ENCODE data around the gene KRAS.
"Not testable (repeated sequence)": the region's sequence is repeated elsewhere in the genome, so short reads cannot be mapped to it uniquely, and the experiment has no call there.

Gene KRAS

DNA sequence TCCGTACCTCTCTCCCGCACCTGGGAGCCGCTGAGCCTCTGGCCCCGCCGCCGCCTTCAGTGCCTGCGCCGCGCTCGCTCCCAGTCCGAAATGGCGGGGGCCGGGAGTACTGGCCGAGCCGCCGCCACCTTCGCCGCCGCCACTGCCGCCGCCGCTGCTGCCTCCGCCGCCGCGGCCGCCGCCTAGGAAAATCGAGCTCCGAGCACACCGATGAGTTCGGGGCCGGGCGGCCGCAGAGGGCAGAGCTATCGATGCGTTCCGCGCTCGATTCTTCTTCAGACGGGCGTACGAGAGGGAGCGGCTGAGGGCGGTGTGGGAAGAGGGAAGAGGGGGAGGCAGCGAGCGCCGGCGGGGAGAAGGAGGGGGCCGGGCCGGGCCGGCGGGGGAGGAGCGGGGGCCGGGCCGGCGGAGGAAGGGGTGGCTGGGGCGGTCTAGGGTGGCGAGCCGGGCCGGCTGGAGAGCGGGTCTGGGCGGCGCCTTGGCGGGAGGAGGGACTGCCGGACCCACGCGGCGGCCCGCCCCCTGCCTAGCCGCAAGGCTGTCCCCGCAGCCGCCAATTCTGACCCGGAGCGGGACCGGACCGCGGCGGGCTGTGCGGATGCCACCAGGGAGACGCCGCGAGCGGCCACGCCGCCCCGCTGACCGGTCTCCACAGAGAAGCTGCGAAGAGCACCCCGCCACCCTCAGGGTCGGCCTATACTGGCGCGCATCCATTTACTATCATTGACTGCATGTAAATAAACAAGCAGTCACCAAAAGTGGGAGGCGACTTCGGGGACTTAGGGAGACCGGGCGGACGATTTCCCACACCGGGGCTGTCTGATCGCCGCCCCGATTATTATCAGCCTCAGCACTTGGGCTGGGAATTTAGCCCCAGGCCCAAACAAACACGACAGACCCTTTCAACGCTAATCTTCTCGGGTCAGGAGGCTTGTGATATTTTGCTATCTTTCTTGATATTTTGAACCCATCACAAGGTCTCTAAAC lies at the start of gene KRAS:
TSS of gene KRAS (minus strand) at position 186 of the 987 bp plus-strand sequence.
- Mint-ChIP-seq H3K27ac (ENCODE audit: low read depth) (peak within 1 kb of the TSS; percentile 94), H3K4me1 (peaks cover 28% of the 10 kb centered on the region), H3K9me3 (no peaks in the 10 kb centered on the region), H3K4me3 (peak within 1 kb of the TSS; percentile 87), H3K27me3 (no peaks in the 10 kb centered on the region), H3K36me3 (ENCODE audit: insufficient read depth) (peaks cover 17% of the 10 kb centered on the region)
- ATAC-seq (replicated peaks; ENCODE audit: extremely low read depth, poor library complexity, severe bottlenecking) (peak; percentile 92), DNase-seq (ENCODE audit: low spot score in 2 of 2) (peak; percentile 82 to 85)

DNA sequence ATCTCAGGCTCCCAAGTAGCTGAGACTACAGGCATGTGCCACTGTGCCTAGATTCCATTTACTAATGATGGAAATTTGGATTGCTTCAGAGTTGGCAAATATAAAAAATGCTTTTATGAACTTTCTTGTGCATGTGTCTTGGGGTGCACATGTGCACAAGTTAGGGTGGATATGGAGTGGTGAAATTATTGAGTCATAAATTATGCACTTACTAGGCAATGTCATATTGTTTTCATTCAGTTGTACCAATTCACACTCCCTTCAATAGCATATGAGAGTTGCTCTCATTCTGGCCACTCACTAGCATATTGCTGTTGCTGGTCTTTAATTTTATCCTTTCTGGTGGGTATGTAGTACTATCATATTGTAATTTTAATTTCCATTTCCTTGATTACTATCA lies 45.7 kb upstream of the KRAS start:
- no peak overlapping the region for H3K4me3 Mint-ChIP-seq
- no peak overlapping the region for H3K27ac Mint-ChIP-seq (ENCODE audit: low read depth)
- no peaks in the 10 kb centered on the region for H3K27me3 Mint-ChIP-seq
- H3K9me3 Mint-ChIP-seq = no peaks in the 10 kb centered on the region
- no peaks in the 10 kb centered on the region for H3K4me1 Mint-ChIP-seq
- ATAC-seq (replicated peaks; ENCODE audit: extremely low read depth, poor library complexity, severe bottlenecking) (no peak), DNase-seq (ENCODE audit: low spot score in 2 of 2) (no peak)
- no peaks in the 10 kb centered on the region for H3K36me3 Mint-ChIP-seq (ENCODE audit: insufficient read depth)

DNA sequence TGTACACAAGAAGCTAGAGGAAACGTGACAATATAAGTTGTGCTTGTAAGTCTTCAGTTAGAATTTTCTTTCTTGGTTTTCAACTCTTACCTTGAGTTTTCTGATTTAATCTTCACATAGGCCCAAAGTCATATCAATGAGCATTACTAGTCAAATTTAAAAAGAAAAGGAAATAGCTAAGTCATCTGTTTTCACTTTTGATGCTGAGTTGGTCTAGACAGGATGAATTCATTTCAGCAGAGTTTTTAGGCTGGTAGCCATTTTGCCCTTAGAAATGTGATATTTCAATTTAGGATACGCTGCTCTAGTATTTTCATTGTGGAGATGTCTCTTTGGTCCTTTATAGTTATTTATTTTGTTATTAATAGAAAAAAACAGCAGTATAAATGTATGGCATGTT lies 44.6 kb upstream of the KRAS start:
- no peaks in the 10 kb centered on the region for H3K4me1 Mint-ChIP-seq
- H3K27ac Mint-ChIP-seq (ENCODE audit: low read depth) = no peak overlapping the region
- H3K27me3 Mint-ChIP-seq = no peaks in the 10 kb centered on the region
- ATAC-seq (replicated peaks; ENCODE audit: extremely low read depth, poor library complexity, severe bottlenecking) (no peak), DNase-seq (ENCODE audit: low spot score in 2 of 2) (no peak)
- no peaks in the 10 kb centered on the region for H3K9me3 Mint-ChIP-seq
- no peak overlapping the region for H3K4me3 Mint-ChIP-seq
- H3K36me3 Mint-ChIP-seq (ENCODE audit: insufficient read depth) = no peaks in the 10 kb centered on the region

GRCh38 chr12:25293653-25294052 lies 42.9 kb upstream of the KRAS start:
- no peaks in the 10 kb centered on the region for H3K36me3 Mint-ChIP-seq (ENCODE audit: insufficient read depth)
- H3K4me1 Mint-ChIP-seq = no peaks in the 10 kb centered on the region
- H3K4me3 Mint-ChIP-seq = no peak overlapping the region
- H3K27me3 Mint-ChIP-seq = no peaks in the 10 kb centered on the region
- no peak for ATAC-seq (replicated peaks; ENCODE audit: extremely low read depth, poor library complexity, severe bottlenecking)
- H3K9me3 Mint-ChIP-seq = peaks cover 5% of the 10 kb centered on the region
- no peak overlapping the region for H3K27ac Mint-ChIP-seq (ENCODE audit: low read depth)
- no peak for DNase-seq (ENCODE audit: low spot score in 2 of 2)

DNA sequence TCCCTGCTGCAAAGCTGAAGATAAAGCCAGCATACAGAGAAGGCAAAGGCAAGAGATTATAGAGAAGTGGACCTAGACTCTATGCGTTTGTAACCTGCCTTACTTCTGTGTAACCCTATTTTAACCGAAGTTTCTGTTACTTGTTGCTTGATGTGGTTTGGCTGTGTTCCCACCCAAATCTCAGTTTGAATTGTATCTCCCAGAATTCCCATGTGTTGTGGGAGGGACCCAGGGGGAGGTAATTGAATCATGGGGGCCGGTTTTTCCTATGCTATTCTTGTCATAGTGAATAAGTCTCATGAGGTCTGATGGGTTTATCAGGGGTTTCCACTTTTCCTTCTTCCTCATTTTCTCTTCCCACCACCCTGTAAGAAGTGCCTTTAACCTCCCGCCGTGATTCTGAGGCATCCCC lies 42.1 kb upstream of the KRAS start:
- not testable (repeated sequence) for H3K27ac Mint-ChIP-seq (ENCODE audit: low read depth); H3K4me1 Mint-ChIP-seq; H3K9me3 Mint-ChIP-seq; ATAC-seq (replicated peaks; ENCODE audit: extremely low read depth, poor library complexity, severe bottlenecking); H3K36me3 Mint-ChIP-seq (ENCODE audit: insufficient read depth); H3K4me3 Mint-ChIP-seq; DNase-seq (ENCODE audit: low spot score in 2 of 2); H3K27me3 Mint-ChIP-seq

DNA sequence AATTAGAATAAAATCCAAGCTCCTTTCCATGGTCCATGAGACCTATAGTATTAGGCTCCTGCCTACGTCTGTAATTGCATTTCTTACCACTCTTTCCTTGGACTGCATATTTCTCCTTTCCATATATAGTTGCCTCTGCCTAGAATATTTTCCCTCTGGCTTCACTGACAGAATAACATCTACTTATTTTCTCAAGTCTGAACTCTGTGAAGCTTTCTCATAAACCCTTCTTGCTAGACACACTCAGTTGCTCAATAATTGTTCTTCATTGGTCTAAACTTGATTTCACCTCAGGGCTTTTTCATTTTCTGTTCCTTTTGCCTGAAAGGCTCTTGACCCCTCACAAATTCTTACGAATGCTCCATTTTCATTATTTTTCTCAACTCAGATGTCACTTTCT lies 36.9 kb upstream of the KRAS start:
- ATAC-seq (replicated peaks; ENCODE audit: extremely low read depth, poor library complexity, severe bottlenecking) = no peak
- H3K36me3 Mint-ChIP-seq (ENCODE audit: insufficient read depth) = no peaks in the 10 kb centered on the region
- H3K4me1 Mint-ChIP-seq = peaks cover 7% of the 10 kb centered on the region
- no peak for DNase-seq (ENCODE audit: low spot score in 2 of 2)
- H3K27me3 Mint-ChIP-seq = no peaks in the 10 kb centered on the region
- H3K4me3 Mint-ChIP-seq = no peak overlapping the region
- peaks cover 5% of the 10 kb centered on the region for H3K9me3 Mint-ChIP-seq
- H3K27ac Mint-ChIP-seq (ENCODE audit: low read depth) = no peak overlapping the region

- H3K36me3 Mint-ChIP-seq (ENCODE audit: insufficient read depth) = no peaks in the 10 kb centered on the region
- H3K27me3 Mint-ChIP-seq = no peaks in the 10 kb centered on the region
- H3K4me1 Mint-ChIP-seq = peaks cover 12% of the 10 kb centered on the region
- no peak for DNase-seq (ENCODE audit: low spot score in 2 of 2)
- H3K9me3 Mint-ChIP-seq = peaks cover 5% of the 10 kb centered on the region
- ATAC-seq (replicated peaks; ENCODE audit: extremely low read depth, poor library complexity, severe bottlenecking) = no peak
- H3K4me3 Mint-ChIP-seq = no peak overlapping the region
- H3K27ac Mint-ChIP-seq (ENCODE audit: low read depth) = no peak overlapping the region
These were observed 36.1 kb upstream of the KRAS start for GRCh38 chr12:25286837-25287236.

- Mint-ChIP-seq H3K27ac (ENCODE audit: low read depth) (no peak overlapping the region), H3K4me1 (peaks cover 35% of the 10 kb centered on the region), H3K27me3 (no peaks in the 10 kb centered on the region), H3K36me3 (ENCODE audit: insufficient read depth) (no peaks in the 10 kb centered on the region), H3K9me3 (no peaks in the 10 kb centered on the region), H3K4me3 (no peak overlapping the region)
- ATAC-seq (replicated peaks; ENCODE audit: extremely low read depth, poor library complexity, severe bottlenecking) = no peak
- no peak for DNase-seq (ENCODE audit: low spot score in 2 of 2)
These were observed 33.3 kb upstream of the KRAS start for GRCh38 chr12:25284024-25284423.

- H3K27me3 Mint-ChIP-seq = no peaks in the 10 kb centered on the region
- no peak for ATAC-seq (replicated peaks; ENCODE audit: extremely low read depth, poor library complexity, severe bottlenecking)
- peaks cover 35% of the 10 kb centered on the region for H3K4me1 Mint-ChIP-seq
- no peaks in the 10 kb centered on the region for H3K9me3 Mint-ChIP-seq
- no peak overlapping the region for H3K4me3 Mint-ChIP-seq
- no peak overlapping the region for H3K27ac Mint-ChIP-seq (ENCODE audit: low read depth)
- no peak for DNase-seq (ENCODE audit: low spot score in 2 of 2)
- no peaks in the 10 kb centered on the region for H3K36me3 Mint-ChIP-seq (ENCODE audit: insufficient read depth)
These were observed 32.3 kb upstream of the KRAS start for GRCh38 chr12:25283006-25283405.

- Mint-ChIP-seq H3K36me3 (ENCODE audit: insufficient read depth) (no peaks in the 10 kb centered on the region), H3K9me3 (no peaks in the 10 kb centered on the region), H3K27me3 (no peaks in the 10 kb centered on the region), H3K27ac (ENCODE audit: low read depth) (peak overlapping the region; percentile 89), H3K4me3 (peak overlapping the region; percentile 51), H3K4me1 (peaks cover 35% of the 10 kb centered on the region)
- DNase-seq (ENCODE audit: low spot score in 2 of 2) (no peak), ATAC-seq (replicated peaks; ENCODE audit: extremely low read depth, poor library complexity, severe bottlenecking) (no peak)
These were observed 29.4 kb upstream of the KRAS start for GRCh38 chr12:25280082-25280481.

GRCh38 chr12:25278269-25278668 lies 27.5 kb upstream of the KRAS start:
- H3K4me3 Mint-ChIP-seq = no peak overlapping the region
- no peak overlapping the region for H3K27ac Mint-ChIP-seq (ENCODE audit: low read depth)
- peaks cover 35% of the 10 kb centered on the region for H3K4me1 Mint-ChIP-seq
- H3K9me3 Mint-ChIP-seq = no peaks in the 10 kb centered on the region
- no peak for DNase-seq (ENCODE audit: low spot score in 2 of 2)
- no peaks in the 10 kb centered on the region for H3K36me3 Mint-ChIP-seq (ENCODE audit: insufficient read depth)
- no peak for ATAC-seq (replicated peaks; ENCODE audit: extremely low read depth, poor library complexity, severe bottlenecking)
- H3K27me3 Mint-ChIP-seq = no peaks in the 10 kb centered on the region

- ATAC-seq (replicated peaks; ENCODE audit: extremely low read depth, poor library complexity, severe bottlenecking) = no peak
- Mint-ChIP-seq H3K9me3 (no peaks in the 10 kb centered on the region), H3K4me1 (peaks cover 22% of the 10 kb centered on the region), H3K36me3 (ENCODE audit: insufficient read depth) (no peaks in the 10 kb centered on the region), H3K27me3 (no peaks in the 10 kb centered on the region), H3K4me3 (no peak overlapping the region), H3K27ac (ENCODE audit: low read depth) (no peak overlapping the region)
- no peak for DNase-seq (ENCODE audit: low spot score in 2 of 2)
These were observed 25.6 kb upstream of the KRAS start for GRCh38 chr12:25276199-25276937.
